GM19023 (cell line): Measurements from ENCODE around the gene SREBF2.

ENCODE experiments used
- ATAC-seq: cut with Tn5 transposase; IDR thresholded peaks from one replicate; pipeline ENCODE4 v1.9.1; 2021; ENCODE audit warnings: mild to moderate bottlenecking, moderate library complexity; ENCODE audit not compliant: unreplicated experiment

The SREBF2 gene

GRCh38 chr22:41906822-41907221 lies 73.9 kb downstream of the SREBF2 start:
- no peak for ATAC-seq

GRCh38 chr22:41907436-41908401 lies 74.8 kb downstream of the SREBF2 start:
- ATAC-seq, result no peak

DNA sequence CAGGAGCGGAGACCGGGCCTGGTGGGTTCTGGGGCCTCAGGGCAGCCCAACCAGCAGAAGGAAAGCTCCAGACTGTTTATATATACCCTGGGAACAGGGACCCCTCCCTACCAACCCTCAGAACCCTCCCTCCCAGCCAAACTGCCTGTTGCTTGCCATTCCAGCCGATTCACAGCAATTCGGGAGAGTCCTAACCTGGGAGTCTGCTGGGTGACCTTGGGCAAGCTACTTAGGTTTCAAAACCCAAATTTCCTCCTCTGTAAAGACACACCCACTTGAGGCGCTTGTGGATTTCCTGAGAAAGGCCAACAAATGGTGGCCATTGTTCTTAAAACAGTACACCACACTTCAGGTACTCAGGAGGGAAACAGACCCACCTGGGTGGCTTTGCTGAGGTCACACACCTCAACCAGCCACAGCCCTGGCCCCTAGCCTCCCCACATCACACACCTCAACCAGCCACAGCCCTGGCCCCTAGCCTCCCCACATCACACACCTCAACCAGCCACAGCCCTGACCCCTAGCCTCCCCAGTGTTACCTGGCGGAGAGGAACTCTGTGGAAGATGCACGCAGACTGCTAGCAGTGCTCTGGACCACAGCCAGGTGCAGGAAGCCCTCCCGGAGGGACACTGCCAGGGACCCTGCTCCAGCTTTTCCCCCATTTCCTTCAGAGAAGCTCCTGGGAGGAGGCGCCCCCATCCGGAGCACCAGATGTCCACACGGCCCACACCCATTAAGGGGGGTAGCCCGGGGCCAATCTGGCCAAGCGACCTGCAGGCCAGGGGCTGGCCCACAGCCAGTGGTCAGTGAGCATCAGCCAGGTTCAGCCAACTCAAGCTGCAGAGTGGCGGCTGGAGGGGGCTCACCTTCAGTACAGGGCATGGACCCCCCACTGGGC lies 75.8 kb downstream of the SREBF2 start:
- ATAC-seq, result no peak

GRCh38 chr22:41909310-41910049 lies 76.6 kb downstream of the SREBF2 start:
- ATAC-seq, result no peak

DNA sequence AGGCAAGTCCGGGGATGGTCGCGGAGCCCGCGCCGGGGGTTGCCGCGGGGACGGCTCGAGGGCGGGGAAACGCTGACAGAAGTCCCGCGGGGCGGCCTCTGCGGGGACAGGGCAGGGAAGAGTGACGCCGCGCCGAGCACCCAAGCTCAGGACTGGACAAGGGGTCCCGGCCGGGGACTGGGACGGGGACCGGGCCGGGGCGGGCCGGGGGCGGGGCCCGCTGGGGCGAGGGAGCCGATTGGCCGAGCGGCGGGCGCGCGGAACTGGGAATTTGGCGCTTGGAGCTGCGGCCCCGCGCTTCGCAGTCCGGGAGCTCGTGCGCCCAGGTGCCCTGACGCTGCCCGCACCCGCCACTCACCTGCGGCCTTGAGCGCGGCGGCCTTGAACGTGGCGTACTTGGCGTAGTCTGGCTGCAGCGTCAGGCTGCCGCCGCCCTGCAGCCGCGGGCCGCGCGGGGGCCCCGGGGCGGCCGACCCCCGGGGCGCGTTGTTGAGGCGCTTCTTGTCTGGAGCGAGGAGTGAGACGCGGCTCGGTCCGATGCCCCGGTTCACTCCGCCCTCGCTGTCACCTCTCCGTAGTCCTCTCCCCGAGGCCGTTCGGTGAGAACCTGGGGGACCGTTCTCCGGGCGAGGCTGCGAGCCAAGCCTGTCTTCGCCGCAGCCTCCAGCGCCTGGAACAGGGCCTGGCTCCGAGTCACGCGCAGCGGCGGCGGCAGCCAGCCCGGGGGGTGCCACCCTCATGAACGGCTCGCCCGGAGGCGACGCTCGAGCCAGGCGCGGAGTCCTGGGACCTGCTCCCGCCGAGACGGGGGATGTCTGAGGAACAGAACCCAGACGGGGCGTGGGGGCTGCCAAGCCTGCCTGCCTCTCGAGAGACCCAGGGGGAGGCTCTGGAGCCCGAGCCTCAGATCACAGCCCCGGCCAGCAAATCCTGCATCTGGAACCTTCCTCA lies 77.4 kb downstream of the SREBF2 start:
- ATAC-seq, result no peak

DNA sequence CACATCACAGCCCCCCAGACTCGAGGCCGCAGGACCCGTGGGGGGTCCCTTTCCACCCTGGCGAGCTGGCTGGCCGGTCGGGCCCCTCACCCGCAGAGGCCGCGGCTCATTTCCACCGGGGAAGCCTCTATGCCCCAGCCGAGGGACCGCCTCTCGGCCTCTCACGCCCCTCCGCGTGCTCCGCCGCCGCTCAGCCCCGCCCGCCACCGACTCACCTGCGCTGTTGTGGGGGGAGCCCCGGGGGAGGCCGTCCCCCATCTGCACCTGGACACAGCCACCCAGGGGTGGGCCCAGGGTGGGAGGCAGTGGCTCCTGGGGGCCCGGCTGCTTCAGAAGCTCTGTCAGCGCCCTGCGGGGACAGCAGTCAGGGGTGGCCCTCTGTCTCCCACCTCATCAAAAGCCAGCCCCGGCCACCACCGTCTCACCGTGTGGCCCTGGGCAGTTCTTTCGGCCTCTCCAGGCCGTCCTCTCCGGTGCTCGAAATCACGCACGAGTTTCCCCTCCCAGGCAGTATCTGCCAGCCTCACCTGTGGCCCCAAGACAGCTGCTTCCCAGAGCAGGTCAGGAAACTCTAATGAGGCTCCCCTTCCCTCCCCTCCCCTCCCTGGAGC lies 78.2 kb downstream of the SREBF2 start:
- no peak for ATAC-seq

DNA sequence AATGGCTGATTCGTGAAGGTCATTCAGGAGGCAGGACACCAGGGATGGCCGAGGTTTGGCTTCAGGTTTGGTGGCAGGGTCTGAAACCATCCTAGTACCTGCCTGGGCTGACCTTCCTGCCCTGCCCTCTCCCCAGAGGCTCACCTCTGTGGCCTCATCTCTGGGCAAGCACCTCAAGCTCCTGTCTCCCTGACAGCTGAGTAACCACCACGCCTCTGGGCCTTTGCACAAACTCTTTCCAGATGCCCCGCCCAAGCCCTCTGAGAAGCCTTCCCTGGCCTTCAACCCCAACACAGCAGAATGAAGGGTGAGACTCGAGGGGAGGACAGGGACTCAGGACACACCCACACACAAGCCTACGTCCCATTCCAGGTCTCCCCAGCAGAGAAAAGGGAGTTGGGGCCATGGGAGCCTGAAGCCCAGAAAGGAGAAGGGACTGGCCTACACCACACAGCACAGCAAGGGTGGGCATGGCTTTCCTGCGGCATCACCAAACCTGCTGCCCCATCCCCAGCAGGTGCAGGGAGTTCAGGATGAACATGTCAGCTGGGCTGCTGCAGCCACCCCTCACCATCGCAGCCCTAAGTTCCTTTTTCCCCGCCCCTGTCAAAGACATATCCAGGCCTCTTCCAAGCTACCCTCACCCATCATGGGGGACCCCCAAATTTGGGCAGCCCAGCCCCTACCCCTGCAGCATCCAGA lies 79.6 kb downstream of the SREBF2 start:
- ATAC-seq, result no peak

DNA sequence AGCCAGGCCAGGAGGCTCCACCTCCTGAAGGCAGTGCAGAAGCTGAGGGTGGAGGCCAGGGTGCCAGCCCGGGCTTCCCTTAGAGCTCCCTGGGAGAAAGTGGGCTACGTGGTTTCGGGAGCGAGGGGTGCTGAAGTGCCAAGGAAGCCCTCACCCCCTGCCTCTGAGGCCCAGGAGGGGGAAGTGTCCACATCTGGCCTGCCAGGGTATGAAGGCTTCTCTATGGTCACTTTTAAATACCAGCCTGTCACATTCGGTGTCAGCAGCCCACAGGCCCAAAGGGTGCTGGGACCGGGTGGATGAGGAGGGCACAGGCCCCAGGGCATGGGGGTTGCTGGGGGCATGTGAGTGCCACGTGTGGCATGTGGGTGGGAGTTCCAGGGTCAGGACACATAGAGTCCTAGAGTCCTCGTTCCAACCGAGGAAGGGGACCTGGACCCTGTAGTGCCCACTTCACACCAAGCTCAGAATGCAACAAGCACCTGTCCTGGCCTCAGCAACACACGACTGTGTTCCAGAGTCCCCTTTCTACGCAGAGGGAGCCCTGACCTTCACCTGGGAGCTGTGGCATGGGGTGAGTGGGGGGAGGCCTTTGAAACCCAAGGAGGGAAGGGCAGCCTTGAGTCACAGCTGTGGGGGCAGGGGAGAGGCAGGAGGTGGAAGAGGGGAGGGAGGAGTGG lies 80.3 kb downstream of the SREBF2 start:
- no peak for ATAC-seq

DNA sequence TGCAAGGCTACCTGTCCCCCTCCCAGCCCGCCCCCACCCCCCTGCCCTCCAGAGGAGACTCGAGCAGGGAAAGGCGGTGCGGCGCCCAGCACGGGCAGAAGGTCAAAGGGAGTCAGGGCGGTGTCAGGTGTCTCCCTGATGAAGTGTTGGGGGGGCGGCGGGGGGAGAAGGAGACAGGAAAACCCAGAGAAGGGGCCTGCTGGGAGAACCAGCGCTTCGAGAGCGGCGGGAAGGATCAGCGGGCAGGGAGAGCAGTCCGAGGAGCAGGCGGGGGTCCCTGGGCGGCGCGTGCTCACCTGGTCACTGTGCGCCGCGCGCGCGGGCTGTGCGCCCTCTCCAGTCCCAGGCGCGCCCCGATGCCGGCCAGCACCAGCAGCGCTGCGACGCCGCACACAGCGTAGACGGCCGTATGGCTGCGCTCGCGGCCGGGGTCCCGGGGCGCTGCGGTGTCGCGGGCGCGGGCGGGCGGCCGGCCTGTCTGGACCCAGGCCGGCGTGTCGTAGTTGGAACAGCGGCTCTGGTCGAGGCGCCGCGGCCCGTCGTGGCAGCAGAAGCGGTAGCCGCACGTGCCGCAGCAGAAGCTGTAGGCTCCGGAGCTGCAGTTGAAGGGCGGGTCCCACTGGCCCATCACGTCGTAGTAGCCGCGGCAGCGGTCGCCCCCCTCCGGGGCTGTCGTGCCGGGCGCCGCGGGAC lies 81.1 kb downstream of the SREBF2 start:
- no peak for ATAC-seq

GRCh38 chr22:41914611-41915034 lies 81.7 kb downstream of the SREBF2 start:
- ATAC-seq, result no peak

- no peak for ATAC-seq
Observed at GRCh38 chr22:41915035-41915785, 82.3 kb downstream of the SREBF2 start, which contains the start of gene SHISA8. Gene SHISA8 (minus strand): TSS chr22:41915074. CDS start chr22:41914667, 407 bp downstream.

DNA sequence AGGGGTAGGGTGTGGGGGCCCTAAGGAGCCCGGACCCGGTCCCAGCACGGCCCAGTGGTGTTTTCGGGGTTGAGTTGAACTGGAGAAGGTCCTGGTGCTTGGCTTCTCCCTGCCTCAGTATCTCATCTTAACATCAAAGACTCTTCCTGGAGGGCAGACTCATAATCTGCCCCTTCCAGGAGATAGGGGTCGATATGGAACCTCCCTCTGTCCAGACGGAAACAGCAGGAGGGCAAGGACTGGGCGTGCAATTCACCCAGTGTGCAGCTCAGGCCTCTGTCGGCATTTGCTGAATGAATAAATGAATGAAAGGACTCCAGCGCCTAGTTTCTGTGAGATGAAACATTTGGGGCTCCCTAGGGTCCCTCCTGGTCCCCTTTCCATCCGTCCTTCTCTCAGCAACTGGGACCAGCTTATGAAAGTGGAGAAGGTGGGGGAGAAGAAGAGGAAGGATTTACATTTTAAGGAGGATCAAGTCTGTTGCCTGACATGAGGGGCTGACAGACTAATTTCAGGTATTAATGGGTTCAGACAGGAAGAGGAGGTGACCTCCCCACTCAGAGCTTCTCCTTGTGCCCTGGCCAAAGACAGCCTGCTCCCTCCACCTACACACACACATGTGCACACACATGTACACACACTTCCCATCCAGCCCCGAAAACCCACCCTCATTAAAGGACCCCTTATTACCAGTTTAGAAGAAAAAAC lies 83.0 kb downstream of the SREBF2 start:
- no peak for ATAC-seq

DNA sequence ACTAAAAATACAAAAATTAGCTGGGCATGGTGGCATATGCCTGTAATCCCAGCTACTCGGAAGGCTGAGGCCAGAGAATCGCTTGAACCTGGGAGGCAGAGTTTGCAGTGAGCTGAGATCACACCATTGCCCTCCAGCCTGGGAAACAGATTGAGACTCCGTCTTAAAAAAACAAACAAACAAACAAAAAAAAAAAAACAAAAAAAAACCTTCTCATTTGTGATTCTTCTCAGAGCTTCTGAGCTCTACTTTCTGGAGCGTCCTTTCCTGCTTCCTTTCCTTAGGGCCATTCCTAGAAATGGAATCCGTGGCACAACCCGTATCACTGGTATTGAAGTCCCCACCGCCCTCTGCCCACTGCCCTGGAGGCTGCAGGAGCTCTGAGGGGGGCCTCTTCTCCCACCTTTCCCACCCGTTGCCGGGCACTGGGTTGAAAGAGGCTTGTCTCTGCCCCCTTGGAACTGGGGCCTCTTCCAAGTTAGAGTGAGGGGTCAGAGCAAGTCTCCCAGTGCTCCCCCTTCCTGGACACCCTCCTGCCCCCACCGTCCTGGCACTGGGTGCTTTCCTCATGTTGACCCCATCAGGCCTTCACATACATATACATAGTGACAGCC lies 83.9 kb downstream of the SREBF2 start:
- ATAC-seq, result no peak

GRCh38 chr22:41917375-41917902 lies 84.5 kb downstream of the SREBF2 start:
- no peak for ATAC-seq
